Inflammatory macrophage (primary cell): ENCODE measurements around the gene ASCL2.

Experiments used
- DNase-seq, 2 donors: peaks; one replicate each; pipeline ENCODE4 v3.0.0-alpha.2; 2020 to 2022

ASCL2 gene

DNA sequence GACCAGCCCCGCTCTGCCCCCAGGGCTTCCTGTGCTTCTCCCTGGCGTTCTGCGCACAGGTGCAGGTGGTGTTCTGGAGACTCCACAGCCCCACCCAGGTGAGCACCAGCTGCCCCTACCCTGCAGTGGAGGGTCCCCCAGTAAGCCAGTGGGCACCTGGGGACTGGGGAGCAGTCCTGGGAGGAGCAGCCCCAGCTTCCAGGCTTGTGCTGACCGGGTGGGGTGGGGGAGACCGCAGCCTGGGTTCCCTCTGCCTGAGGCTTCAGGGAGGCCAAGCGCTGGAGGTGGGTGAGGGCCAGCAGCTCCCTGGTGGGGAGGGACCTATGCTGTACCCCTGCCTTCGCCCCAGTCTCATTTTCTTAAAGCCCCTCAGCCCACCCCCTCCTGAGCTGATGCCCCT lies 38.3 kb upstream of the ASCL2 start:
- no peak for DNase-seq

DNA sequence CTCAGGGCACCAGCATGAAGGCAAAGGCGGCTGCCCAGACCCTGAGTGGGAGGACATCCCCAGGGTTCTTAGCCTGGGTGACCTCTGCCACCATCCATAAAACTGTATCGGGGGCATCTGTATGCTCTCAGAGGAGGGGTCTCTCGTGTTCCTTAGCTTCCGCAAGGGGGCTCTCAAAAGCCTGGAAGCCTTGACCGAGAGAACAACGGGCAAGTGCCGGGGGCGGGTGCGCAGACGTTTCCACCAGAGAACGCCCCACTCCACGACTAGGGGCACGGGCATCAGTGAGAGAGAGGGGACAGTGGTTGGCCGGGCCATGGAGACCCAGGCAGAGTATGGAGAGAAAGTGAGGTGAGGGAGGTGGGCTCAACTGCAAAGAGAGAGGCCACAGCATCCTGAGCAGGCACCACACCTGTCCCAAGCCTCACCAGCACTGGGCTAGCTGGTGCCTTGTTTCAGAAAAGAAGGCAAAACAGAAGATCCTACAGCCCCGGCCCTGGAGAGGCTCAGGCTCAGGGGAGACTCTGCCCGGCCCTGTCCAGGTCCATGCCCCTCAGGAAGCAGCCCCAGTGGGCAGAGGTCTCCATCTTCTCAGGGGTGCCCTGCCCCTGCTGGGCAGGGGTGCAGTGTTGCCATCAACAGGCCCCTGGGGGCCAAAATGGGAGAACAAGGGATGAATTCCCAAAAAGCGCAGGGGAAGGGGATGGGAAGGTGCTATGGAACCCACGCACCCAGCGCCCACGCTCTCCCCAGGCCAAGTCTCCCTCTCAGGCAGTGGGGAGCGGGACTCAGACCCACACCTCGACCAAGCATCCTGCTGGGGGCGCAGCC lies 37.3 kb upstream of the ASCL2 start:
- DNase-seq: no peak

DNA sequence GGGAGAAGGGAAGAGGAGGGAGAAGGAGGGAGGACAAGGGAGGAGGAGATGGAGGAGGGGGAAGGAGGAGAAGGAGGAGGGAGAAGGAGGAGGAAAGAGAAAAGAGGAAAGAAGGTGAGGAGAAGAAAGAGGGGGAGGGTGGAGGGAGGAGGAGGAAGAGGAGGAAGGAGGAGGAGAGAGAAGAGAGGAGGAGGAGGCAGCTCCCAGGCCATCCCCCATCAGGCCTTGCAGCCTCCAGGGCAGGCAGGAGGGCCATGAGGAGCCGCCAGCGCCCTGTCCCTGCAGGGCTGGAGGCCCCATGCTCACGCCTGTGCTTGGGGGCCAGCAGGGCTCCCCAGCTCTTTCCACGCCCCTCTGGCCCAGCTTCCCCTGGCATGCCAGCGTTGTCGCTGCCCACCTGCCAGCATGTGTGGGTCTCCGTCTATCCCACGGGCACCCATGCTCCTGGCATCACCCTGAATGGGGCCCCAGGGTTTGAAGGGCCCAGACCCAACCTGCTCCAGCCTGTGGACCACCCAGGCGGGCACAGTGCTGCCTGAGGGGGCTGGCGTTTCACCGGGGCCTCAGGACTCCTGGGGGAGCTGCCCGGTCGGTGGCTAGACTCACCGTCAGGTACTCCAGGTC lies 36.6 kb upstream of the ASCL2 start:
- DNase-seq: no peak

DNA sequence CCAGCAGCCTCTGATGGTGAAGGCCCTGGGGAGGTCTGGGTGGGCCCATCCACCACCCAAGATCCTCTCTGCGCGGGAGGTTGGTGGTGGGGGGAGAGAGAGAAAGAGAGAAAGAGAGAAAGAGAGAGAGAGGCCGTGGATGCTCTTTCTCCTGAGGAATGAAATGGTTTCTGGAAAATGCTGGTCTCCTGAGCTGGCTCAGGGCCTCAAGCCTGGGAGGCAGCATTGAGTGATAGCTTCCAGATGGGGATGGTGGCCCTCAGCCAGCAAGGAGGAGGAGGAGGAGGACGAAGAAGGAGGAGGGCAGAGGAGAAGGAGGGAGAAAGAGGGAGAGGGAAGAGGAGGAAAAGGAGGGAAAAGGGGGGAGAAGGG lies 36.0 kb upstream of the ASCL2 start:
- no peak for DNase-seq

DNA sequence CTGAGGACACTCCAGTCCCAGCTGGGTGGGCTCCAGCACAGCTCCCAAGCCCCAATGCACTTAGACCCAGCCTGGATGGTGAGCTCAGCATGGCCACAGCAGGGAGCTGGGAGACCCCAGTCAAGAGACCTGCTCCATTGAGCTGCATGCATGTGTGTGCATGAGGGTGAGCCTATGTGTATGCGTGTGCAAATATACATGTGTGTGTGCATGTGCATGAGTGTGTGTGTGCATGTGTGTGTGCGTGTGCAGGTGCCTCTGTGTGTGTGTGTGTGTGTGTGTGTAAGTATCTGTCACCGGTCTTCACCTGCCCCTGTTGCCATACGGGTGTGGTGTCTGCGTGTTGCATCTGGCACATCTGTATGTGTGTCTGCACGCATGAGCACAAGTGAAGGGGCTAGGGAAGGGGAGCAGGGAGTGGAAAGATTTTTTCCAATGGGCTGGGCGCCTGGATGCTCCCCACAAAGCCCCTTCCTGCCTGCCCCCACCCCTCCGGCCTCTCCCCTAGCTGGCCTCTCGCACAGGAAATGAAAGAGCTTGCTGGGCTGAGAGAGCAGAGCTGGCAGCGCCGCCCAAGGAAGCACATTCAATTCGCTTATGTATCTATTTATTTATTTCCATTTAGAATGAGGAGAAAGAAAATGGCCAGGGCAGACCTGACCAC lies 35.5 kb upstream of the ASCL2 start:
- DNase-seq: no peak

DNA sequence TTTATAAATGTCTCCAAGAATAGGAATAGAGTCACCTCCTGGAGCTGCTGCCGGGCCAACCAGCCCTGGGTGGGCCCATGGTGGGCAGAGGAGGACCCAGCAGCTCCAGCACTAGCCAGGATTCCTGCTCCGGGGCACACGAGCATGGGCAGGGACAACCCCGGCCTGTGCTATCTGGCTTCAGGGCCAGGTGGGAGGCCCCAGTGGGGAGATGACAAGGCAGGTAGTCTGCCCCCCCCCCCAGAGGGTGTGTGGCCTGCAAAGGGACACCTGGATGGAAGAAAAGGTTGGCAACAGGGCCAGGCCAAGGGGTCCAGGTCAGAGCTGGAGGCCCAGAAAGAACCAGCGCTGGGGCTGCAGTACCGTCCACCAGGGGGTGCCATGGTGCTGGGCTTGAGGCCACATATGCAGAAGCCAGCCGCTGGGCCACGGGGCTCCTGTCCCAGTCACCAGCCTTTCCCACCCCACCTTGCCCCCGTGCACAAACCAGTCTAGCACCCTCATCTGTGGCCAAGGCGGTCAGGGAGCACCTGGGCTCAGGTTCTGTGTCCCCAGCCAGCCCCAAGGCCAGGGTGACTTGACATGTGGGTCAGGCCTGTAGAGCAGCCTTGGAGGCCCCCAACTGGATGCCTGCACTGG lies 34.9 kb upstream of the ASCL2 start:
- peak; percentile 78 to 80 for DNase-seq

DNA sequence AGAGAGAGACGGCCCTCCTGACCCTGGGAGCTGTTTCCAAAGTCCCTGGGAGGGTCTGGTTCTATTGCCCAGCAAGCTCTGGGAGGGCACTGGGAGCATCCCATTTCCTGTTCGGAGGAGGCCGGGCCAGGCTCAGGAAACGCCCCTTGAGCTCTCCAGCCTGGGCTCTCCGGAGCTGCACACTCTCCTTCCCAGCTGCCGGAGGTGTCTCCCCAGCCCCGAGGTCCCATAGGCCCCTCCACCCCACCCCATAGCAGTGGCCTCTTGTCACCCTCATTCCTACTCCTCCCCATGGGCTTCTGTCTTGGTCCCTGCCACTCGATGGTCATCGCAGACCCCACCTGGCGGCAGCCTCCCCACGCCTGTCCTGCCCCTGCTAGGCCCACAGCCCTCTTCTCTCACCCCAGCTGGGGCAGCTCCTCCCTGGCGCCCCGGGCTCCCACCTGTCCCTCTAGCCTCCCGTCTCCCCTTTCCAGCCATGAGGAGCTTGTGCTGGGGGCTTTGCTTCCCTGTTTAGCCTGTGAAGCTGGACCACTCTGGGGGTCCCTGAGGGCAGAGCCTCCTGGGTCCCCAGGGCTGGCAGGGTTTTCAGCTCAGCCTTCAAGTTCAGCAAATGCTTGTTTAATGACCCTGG lies 34.2 kb upstream of the ASCL2 start:
- DNase-seq: no peak

DNA sequence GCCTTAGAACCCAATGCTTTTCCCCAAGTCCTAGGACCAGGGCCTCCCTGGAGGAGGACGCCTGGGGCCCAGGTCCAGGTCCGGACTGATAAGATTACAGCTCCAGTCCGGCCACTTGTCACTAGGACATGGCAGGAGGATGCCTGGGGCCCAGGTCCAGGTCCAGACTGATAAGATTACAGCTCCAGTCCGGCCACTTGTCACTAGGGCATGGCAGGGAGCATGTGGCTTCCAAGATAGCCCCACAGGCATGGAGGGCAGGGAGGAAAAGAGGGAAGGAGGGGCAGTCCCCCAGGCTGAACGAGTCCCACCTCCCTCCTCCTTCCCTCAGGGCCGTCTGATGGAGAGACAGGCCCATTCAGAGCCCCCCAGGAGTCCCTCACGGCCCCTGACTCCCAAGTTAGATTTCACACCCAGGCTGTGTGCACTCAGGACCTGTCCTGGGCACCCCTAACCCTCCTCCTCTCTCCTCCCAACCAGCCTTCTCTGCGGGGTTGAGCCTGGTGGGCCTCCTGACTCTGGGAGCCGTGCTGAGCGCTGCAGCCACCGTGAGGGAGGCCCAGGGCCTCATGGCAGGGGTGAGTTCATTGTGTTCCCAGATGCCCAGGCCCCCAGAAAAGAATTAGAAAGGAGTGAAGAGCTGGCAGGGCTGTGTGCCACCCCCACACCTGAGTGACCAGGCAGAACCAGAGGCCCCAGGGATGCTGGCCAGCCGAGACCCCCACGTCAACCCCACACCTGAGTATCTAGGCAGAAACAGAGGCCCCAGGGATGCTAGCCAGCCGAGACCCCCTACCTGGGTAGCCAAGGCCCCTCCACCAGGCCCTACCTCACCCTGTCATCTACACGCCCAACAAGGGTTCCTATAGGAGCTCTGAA lies 33.5 kb upstream of the ASCL2 start:
- no peak for DNase-seq

DNA sequence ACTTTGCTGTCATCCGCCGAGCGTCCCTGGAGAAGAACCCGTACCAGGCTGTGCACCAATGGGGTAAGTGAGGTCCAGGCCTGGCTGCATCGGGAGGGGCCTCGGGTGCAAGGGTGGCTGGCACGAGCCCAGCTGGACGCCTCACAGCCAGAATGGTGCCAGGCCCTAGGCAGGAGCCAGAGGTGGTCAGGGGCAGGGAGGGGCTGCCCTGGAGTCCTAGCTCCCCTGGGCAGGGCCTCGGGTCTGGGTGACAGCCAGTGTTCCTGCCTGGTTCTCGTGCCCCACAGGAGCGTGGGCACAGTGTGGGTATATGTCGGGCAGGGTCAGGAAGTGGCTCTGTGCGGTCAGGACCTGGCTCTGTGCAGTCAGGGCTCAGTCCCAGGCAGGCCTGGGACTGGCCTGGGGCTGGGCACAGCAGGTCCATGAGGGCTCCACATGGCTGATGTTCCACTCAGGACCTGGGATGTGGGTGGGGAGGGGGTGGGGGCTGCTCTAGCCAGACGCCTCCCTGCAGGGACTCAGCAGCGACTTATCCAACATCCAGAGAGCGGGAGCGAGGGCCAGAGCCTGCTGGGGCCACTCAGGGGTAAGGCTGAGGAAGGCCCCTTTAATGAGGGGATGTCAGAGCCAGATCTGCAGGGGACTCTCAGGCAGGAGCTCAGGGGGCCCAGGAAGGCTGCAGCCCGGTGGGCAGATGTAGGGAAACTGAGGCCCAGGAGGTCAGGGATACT lies 32.7 kb upstream of the ASCL2 start:
- peak; percentile 59 to 76 for DNase-seq

DNA sequence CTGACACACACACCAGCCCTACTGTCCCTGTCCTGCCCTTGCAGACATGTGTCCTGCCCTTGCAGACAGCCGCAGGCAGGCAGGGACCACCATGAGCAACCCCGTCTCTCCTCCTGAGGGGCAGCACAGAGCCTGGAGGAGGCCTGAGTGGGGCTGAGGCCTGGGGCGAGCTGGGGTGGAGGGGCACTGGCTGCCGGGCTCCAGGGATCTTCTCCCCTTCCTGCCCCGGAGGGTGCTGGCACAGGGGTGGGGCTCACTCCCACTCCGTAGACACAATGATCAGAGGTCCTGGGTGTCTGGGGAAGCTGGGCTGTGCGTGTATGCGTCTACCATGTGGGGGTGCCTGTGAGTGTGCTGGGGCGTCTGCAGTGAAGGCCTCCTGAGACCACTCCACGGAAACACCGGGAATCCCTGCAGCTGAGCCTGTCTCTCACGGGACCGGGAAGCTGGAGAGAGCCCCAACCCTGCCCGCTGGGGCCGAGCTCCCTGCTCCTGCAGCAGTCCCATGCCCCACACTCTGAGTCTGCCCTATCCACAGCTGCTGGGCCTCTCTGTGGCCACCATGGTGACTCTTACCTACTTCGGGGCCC lies 32.0 kb upstream of the ASCL2 start:
- peak; percentile 68 to 81 for DNase-seq

DNA sequence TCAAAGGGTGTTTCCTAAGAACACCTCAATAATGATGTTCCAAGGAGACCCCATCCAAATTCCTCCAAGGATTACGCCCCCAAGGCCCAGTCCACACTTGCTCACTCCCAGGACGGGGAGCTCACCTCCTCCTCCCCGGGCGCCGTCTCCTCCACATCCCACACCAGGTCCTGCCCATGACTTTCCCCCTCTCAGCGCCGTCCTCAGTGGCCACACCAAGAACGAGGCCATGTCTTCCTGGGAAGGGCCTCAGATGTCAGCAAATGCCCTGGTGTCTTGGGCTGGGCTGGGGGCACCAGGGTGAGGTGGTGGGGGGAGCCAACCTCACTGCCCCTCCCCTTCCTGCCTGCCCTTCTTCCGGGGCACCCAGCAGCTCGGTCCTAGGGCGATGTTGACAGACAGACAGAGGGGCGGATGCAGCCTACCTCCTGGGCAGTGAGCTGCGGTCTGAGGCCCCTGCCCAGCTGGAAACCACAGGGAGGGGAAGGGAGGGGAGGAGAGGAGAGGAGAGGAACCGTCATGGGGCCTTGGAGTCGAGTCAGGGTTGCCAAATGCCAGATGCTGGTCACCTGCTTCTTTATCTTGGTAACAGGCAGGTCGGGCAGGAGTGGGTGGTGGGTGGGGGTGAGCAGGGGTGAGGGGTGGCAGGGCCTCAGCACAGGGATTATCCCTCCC lies 31.4 kb upstream of the ASCL2 start, which contains the start of the genes C11orf21 and TSPAN32:
TSS of gene C11orf21 (minus strand) at position 288 of the 675 bp plus-strand sequence. CDS start at position 178, 110 bp downstream.
TSS of gene TSPAN32 (plus strand) at position 383 of the 675 bp plus-strand sequence. CDS start at position 520, 137 bp downstream.
- DNase-seq: peak; percentile 92 to 93

DNA sequence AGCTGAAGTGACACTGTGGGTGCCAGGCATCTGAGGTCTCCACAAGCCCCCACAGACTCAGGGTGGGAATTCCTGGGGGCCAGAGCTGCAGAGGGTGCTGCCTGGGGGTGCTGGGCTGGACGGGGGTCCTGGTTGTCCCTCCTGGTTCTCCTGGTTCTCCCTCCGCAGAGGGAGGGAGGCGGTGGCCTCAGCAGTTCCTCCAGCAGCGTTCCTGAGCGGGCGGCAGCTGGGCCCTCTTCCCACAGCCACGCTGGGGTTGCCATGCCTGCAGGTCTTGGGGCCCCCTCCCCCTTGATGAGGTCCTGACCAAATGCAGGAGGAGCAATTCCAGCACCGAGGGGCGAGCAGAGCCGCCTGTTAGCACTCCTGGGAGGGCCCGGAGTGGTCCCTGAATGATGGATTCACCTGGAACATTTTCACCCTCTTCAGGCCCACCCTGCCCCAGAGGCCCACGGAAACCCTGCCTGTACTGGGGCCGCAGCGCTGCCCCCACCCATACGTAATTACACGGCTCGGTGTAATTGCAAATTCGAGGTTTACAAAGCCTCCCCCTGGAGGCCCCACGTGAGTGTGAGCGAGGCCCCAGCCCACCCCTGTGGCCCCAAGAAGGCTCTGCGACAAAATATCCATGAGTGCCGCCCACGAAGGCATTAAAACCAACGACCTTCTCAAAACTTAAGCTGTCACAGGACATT lies 30.7 kb upstream of the ASCL2 start:
- peak in 1 of 2 donors; percentile 65 for DNase-seq

DNA sequence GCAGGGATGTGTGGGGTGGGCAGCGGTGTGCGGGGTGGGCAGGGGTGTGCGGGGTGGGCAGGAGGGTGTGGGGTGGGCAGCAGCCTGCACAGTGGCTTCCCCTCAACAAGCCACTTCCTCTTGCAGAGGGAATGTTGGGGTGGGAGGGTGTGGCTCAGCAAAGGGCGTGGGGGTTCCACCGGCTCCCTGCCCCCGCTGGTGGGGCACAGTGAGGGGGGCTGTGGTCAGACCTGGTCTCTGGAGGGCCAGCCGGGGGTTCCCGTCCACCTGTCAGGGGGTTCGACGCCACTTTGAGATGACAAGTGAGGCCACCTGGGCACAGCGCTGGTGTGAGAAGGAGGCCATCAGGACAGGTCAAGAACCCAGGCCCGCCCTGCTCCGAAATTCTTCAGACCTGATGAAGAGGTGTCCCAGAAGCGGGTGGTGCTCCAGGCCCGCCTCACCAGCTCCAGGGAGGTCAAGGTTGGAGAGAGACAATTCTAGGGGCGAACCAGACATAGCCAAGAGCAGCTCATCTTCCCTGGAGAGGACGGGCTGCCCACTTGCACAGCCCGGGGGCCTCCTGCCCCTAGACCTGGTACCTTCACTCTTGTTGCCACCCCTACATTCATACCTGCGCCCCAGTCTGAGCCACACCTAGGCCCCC lies 30.0 kb upstream of the ASCL2 start:
- peak in 1 of 2 donors; percentile 24 for DNase-seq

DNA sequence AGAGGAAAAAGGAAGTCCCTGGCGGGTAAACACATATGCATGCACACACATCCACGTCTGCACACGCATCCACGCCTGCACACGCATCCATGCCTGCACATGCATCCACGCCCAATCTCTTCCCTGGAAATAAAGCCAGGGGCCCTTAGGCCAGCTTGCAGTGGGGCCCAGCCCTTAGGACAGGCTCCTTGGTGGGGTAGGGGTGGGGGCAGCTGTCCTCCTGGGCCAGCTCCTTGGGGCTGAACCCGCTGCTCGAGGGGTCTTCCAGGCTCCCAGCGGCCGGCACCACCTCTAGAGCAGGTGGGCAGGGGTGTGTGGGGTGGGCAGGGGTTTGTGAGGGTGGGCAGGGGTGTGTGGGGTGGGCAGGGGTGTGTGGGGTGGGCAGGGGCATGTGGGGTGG lies 29.4 kb upstream of the ASCL2 start:
- DNase-seq: no peak

DNA sequence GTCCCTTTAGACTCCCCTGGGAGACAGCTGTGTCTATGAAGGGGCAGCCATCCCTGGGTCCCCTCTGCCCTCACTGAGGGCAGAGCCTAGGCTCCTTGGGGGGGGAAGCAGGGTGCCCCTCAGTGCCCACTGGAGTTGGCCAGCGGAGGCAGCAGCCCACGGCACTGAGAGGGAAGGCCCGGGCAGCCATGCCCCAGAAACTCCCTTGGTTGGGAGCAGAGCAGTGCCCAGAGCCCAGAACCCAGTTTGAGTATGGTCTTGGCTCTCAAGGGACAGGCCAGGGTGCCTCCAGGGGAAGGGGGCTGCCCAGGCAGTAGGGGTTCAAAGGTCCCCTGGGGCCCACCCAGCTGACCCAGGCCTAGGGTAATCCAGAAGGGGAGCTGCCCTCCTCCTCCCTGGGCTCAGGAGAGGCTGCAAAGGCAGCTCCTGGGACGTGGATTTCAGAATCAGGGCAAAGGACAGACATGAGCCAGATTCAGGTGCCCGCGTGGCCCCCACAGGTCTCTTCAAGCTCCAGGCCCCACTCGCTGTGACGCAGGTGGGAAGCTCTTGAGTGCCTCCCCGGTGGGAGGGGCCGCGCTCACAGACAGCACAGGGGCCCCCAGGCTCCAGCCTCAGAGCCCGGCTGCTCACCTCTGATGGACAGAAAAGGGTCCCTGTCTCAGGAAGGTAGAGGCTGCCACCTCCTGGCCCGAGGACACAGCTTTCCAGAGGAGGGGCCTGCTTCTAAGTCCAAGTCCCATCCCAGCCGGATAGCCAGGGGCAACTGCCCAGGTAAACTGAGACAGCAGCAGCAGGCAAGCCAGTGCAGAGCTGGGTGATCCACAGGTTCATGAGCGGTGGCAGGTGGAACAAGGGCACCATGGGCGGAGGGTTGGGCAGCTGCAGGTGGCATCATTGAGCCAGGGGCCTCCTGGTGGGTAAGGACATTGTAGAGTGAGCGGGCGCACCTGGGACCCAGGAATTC lies 28.7 kb upstream of the ASCL2 start:
- no peak for DNase-seq

DNA sequence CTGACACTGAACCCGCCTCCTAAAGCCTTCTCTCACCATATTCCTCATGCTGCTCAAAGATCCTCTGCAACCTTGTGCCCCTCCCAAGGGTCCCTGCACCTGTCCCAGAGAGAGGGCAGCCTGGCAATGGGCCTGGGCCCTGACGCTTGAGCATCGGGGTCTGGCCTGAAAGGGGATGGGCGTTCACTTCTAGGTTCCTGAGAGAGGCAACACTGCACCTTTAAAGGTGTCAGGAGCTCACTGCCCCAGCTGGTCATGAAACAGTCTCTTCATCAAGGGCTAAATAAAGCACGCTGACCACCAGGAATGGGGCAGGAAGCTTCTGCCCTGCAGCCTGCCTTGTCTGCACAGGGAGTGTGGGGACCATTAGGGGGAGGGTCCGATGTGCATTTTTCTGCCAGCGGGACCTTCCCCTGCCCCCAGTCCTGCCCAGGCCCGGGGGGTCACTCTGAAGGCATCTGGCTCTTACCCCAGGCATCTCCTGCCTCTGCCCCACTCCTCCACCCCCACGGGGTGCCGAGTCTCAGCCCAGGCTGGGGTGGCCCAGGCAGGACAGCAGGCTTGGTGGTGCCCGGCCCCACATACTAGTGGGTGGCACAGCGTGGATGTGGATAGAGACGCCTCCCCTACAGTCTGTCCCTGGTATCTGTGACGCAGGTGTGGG lies 27.9 kb upstream of the ASCL2 start:
- no peak for DNase-seq

DNA sequence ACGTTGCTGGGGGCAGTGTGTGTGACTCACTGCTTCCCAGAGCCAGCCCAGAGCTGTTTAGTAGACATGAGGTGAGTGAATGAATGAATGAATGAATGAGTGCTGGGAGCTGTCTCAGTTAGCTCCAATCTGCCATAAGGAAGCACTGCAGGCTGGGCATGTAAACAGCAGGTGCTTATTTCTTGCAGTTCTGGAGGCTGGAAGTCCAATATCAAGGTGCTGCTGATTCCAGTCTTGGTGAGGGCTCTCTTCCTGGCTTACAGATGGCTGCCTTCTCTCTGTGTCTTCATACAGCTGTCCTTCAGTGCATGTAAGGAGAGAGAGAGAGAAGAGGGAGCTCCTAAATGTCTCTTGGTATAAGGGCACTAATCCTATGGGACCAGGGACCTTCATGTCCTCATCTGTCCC lies 27.2 kb upstream of the ASCL2 start:
- DNase-seq: no peak
